HG03469 (cell line): ENCODE data around the gene ZFYVE9.

Experiments used
- ATAC-seq: cut with Tn5 transposase; IDR thresholded peaks from one replicate; pipeline ENCODE4 v1.9.1; 2021; ENCODE audit warnings: mild to moderate bottlenecking, moderate library complexity, moderate number of reproducible peaks; ENCODE audit not compliant: unreplicated experiment

ZFYVE9 gene

DNA sequence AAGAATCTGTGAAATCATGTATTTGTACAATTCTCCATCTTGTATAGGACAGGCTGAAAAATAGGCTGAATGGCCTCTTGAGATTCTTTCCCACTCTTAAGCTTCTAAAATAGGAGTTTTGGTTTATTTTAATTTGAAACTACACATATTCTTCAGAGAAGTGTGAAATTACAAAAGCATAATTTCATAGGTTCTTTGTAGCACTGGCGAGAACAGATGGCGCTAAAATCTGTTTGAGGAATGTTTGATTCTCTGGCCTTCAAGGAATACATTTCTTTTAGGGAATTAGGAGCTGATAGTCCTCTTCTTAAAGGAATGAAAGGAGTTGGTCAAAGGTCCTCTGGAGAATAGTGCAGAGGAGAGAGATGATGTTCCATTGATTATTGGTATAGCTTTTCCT, 179.2 kb downstream of the ZFYVE9 start:
- no peak for ATAC-seq

DNA sequence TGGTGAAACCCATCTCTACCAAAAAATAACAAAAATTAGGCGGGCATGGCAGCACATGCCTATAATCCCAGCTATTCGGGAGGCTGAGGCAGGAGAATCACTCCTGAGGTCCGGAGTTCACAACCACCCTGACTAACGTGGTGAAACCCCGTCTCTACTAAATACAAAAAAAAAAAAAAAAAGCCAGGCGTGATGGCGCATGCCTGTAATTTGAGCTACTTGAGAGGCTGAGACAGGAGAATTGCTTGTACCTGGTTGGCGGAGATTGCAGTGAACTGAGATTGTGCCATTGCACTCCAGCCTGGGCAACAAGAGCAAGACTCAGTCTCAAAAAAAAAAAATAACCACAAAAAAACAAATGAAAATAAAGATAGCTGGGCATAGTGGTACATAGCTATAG, 181.8 kb downstream of the ZFYVE9 start:
- ATAC-seq = no peak

DNA sequence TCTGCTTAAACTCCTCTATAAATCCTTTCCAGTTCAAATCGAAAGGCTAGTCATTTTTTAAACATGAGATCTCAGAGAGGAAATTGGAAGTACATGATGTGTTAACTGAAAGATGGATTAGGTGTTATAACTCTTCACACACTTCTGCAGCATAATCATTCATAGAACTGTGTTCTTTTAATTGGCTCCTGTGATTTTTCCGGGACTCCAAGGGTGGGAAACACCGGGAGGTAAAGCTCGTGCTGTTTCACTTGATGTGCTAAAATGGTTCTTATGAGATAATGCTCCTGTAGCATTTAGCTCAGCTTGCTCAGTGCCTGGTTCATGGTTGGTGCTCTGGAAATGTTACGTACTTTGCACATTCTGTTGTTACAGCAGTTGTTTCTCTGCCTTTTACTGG, 183.9 kb downstream of the ZFYVE9 start:
- ATAC-seq = no peak

DNA sequence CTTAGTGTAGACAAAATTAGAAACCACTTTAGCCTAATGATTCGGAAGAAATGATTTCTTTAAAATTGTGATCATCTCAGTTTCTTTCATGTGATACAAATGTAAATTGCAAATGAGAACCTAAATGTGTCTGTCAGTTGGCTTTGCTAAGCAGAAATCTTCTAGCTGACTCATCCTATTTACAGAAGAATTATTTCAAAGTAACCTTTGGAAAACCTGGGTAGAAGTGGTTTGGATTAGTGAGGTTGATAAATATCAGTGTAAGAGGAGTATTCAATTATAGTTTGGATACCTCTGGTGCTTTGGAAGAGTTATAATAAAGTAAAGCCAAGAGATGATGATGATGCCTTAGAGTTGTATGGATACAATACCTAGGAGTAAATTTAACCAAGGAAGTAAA, 186.7 kb downstream of the ZFYVE9 start:
- ATAC-seq = no peak

DNA sequence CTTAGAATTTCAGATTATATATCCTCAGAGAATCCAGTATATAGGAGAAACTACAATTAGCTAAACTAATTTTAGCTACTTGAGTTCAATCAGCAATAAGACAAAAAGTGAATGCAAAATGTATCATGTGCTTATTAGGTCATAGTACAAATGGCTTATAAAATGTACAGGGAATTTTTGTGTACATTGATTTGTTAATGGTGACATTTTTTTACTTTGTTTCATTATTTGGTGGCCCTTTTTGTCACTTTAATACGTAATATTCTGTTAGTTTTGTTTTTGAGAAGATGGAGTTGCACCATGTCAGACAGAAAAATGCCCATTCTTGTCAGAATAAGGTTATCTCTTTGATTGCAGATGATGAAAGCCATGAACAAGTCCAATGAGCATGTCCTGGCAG, 190.5 kb downstream of the ZFYVE9 start:
- no peak for ATAC-seq

DNA sequence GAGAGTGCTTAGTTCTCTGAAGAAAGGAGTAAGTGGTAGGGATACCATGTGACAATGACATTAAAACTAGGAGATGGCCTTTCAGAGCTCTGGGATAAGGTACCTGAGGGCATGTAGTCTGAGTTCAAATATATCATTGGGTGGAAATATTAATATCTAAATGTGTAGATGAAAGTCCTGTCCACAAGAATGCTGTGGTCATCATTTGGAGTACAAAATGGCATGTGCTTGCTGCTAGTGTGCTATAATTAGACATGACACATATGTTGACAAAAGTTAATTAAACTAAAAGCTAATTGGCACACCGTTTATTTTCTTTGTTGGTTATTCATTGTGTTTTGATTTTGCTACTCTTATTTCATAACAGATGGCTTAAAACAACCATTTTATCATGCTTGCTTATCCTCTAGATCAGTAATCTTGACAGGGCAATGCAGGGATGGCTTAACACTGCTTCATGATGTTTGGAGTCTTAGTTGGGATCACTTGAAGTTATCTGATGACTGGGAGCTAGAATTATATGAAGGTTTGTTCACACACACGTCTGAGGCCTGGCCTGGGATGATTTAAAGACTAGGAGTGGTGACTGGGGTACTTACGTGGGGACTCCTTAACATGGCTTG, 193.1 kb downstream of the ZFYVE9 start:
- ATAC-seq = no peak

DNA sequence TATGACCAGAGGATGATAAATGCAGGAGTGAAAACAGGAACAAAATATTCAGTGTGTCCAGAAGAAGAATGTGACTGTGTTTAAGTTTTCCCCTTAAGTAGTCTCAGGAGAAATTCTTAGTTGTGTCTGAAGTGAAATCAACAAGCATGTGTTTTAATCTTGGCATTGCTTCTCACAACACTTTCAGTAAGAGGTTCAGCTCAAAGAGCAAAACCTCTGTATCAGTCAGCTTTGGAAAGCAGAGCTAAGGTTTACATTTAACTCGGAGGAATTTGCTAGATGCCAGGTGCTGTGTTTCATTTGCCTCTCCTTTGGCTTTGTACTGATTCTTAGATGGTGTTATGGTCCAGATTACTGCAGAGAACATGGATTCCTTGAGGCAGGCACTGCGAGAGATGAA, 195.6 kb downstream of the ZFYVE9 start:
- no peak for ATAC-seq

DNA sequence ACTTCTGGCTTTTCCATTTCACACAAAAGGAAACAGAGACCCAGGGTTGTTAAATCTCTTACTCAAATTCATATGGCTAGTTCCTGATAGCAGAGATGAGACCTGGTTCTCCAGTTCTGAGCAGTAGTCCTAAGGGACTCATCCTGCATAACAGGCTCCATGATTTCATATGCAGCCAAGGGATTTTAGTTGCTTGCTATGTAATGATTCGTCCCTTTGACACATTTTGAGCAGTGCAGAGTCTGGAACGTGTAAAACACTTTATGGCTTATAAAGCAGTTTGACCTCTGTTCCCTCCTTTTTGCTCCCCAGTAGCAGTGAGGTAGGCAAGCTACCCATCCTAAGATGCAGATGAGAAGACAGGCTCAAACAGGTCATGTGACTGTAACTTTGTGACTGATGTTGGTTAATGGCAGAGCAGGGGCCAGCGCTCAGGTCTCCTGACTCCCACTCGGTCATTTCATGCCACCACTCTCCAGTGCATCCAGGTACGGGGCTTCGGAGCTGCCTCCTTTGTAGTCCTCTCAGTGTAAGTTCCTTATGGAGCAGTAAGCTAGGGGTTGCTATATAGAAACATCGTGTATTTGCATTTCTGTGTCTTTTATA, 199.9 kb downstream of the ZFYVE9 start:
- no peak for ATAC-seq

DNA sequence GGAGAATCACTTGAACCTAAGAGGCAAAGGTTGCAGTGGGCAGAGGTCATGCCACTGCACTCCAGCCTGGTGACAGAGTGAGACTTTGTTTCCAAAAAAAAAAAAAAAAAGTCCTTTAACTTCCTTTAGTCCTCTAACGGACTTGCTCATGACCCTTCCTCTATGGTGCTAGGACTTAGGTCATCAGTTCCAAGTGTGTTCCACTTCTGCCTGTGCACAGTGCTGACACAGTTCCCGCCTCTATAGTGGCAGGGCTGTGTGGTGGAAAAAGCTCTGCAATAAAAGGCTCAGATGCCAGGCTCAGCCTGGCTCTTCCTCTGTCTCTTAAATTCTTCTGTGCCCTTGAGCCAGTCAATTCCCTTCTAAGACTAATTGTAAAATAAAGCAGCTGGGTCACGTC, 202.1 kb downstream of the ZFYVE9 start:
- ATAC-seq = no peak

DNA sequence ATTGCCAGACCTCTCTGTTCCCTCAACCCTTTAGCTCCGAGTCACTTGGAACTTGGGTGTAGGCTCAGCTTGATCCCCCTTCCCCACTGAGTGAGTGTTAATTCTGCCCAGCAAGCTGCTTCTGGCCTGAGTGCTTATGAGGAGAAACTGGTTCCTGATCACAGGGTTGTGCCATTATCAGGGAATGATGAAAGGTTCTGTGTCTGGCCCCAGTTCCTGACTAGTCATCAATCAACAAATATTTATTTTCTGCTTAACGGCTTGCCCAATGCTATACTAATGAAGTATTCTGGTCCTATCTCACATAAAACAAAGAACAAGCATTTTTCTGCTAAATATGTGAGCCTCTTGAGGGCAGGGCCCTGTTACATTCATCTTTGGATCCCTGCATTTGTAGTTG, 203.4 kb downstream of the ZFYVE9 start:
- no peak for ATAC-seq

DNA sequence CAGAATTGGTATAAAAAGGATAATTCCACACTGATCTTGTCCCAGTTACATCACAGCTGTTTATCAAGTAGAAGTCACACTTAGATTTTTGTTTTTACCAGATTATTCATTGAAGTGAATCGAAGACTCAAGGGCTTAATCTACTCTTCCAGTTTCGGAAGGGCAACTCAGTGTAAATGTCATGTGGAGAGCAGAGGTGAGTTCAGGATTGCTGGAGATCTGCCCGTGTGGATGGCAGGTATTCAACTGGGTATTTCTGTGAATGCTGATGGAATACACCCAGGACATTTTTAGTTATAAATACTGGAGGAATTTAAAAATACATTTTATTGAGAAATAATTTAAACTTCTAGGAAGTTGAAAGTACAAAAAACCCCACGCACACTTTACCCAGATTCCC, 204.8 kb downstream of the ZFYVE9 start:
- no peak for ATAC-seq

DNA sequence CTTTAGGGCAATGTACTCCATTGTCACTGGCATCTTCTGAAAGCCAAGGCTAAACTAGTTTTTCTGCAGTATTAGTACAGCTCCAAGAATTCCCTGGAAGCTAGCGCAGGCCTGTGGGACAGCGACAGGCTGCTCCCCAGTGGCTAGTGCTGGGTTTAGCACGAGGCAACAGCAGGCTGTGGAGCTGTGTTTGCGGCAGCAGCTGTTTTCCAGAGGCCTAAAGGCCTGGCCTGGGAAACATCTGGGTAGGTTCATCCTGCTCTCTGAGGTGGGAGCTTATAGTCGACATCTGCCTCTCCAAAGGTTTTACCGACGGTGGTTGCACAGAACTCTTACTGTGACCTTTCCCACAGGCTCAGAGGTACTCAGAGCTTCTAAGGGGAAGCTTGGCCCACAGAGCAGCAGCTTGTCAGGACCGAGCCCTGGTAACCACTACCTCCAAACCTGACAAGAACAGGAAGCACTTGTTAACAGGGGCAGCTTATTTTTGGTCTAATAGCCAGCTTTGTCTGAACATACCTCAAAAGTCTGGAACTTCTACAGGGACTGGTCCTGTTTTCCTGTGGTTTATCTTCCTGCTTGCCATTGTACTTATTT, 206.9 kb downstream of the ZFYVE9 start:
- ATAC-seq = no peak

DNA sequence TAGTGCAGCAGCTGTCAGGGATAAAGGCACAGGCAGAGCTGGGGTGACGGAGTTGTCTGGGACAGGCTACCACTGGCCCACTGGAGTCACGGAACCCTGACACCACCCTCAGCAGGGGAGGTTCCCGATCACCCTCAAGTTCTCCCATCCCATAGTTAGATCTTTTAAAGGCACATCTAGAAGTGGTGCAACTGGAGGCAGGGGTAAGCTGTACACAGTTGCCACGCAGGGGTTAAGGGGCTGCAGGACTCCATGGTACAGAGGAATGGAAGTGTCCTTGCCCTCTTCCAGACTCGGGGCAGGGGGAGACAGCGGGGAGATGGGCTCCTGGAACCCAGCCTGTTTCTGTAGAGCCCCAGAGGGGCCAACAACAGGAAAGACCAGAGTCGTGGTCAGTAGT, 210.8 kb downstream of the ZFYVE9 start:
- no peak for ATAC-seq

DNA sequence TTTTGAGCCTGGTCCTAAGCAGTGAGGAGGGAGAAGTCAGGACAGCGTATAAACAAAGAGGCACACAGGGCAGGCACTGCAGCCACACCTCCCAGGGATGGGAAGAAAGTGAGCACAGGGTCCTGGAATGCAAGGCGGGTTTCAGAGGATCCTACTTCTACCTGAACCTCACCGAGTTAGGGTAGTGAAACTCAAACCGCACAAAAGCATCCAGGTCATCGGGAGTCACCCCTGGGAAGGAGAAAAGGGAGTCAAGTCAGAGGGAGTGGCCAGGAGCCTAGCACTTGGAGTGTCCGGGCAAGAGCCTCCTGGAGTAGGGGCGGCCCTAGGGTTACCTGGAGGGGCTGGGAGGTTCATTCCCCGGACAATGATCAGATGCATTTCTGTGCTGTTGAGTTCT, 213.5 kb downstream of the ZFYVE9 start:
- no peak for ATAC-seq

DNA sequence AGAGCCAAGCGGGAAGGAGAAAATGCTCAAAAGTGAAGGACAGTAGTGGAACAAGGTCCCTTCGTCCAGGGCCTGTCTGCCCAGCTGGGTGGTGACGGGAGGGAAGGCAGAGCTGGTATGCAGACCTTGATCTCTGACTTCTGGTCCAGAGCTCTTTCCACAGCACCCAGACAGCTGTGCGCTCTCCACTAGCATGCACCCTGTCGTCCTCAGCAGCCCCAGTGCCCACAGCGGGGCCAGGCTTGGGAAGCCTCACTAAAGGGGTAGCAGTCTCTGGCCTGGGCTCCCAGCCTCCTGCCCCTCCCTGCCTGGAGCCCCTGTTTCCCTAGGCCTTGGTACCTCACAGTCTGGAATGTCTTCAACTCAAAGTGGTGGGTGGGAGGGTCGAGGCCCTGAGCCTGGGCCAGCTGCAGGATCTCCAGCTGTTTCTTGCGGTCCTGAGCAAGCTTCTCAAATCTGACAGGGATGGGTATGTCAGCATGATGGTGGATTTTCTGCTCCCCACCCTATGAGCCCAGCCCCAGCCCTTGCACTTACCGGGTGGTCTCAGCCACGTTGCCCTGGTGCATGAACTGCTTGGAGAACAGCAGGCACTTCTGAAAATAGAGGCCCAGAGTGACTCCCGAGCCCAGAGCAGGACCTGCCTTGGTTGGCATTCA, 214.1 kb downstream of the ZFYVE9 start:
- ATAC-seq = no peak

DNA sequence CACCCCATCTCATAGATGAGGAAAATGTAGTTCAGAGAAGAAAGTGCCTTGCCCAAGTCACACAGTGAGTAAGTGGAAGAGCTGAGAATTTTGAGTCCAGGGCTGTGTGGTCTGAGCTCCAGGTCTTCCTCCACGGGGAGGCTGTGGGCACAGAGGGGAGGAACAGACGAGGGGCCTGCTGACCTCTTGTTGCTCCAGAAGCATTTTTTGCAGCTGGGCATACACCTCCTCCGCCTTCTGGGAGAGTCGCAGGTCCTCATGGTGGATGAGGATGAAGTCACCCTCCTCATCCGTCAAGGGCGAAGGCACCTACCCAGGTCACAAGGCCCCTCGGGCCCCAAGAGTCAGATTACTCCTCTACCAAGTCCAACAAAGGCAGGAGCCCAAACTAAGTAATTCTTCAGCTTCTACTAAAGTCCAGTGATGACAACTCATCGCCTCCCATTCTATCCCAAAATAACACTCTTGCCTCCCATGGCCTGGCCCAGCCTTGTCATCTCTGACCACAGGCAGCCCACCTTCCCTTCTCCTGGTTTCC, 215.0 kb downstream of the ZFYVE9 start:
- ATAC-seq = no peak

DNA sequence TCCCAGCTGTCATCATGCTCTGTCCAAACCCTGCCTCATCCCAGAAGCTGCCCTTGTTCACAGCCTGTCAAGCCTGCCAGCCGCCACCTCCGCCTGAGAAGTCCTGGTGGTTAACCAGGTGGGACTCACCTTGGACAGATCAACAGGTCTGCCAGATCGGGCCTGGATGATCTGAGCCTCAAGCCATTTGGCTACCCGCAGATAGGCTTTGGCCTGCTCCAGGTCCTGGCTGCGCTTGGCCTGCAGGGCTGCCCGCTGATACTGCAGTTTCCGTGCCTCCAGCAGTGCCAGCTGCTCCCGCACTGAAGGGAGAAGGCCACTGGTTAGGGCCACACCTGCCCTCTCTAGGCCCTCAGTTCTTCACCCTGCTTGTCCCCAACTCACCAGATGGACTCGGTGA, 215.5 kb downstream of the ZFYVE9 start:
- no peak for ATAC-seq

DNA sequence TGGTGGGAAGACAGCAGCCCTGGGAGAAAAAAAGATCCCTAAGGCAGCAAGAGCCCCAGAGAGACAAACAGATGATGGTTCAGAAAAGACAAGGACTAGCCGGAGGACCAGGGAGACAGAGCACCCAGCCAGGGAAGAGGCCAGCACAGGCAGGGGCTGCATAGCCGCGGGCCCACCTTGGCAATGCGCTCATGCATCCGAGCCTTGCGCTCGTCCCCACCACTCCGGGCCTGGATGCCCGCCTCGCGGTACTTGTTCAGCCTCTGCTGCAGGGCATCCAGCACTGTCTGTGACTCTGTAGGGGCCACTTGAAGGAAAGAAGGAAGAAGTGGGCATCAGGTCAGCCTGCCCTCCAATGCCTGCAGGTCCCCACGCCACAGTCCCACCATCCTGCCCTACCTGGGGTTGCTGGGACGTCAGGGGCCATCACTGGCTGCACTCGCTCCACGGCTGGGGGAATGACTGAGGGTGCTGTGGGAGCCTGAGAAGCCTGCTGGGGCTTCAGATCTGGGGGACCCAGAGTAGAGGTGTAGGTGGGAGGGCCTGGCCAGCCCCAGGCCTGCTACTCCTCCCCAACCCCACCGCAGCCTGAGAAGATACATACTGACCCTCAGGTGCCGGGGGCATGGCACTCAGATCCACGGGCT, 217.1 kb downstream of the ZFYVE9 start:
- no peak for ATAC-seq

DNA sequence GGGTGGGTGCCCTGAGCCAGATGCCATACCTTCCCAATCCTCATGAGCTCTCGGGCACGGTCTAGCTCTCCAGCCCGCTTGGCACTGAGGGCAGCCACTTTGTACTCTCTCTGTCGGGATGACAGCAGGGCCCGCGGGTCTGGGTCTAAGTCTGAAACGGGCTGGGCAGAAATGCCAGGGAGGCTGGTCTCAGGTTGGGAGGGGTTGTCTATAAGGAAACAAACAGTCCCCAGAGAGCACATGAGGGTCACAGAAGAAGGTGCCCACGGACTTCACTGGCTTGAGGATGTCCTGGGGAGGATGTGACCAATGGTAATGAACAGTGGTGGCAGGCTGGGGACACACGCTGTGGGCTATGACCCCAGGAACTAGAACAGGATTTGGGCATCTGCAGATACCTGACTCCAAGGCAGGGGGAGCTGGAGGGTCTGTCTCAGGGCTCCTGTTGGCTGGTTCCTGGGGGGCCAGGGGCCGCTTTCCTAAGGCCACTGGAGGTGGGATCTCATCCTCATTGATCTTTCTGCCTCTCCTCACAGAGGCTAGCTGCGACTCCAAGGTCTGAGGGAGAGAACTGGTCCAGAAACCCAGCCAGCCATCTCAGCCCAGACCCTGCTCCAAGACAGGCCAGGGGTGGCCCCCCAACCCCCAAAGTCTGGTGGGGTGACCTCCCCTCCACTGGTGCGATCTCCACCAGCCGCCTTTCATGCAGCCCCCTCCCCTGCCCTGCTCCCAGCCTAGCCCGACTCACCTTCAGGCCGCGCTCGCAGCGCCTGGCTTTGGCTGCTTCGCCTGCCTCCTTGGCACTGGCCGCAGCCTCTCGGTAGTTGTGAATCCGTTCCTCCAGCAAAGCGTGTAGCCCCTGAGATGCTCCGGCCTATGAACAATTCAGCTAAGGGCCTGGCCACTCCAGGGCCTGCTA, 218.0 kb downstream of the ZFYVE9 start:
- ATAC-seq = no peak

DNA sequence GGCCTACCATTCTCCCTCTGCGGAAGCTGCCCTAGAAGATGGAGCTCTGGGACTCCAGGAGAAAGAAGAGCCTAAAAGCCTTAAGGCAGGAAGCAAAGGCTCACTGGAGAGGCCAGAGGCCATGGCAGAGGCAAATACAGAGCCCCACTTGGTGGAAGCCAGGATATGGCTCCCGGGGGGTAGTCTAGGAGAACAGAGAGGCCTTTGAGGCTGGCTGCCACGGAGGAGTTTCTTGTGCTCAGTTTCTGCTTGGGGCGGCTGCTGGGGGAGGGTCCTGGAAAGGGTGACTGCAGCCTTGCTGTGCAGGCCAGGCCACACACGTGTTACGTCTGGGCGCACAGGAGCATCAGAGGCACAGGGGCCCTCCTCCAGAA, 218.7 kb downstream of the ZFYVE9 start:
- ATAC-seq = no peak
